Activated CD4-positive, alpha-beta memory T cell treated with anti-CD3 and anti-CD28 coated beads, Interleukin-2, amount 10 ng/mL, durations not matched to agents 7 days and 5 days (primary cell): ENCODE results near the gene CHAMP1. TPM values are rescaled to one million over a fixed set of nuclear protein-coding genes. Genes with fewer than 3 reads are reported as not detected.
A peak's percentile ranks its signal among the peaks of the same experiment; 100 is the strongest.

Experiments used
- CTCF ChIA-PET: fragments of 350-600 bp; sonication (Branson Sonifier 250); formaldehyde crosslinking; loops from one replicate; lab custom pipeline; 2021; ENCODE audit warnings: antibody characterized with exemption, inconsistent platforms; lab: Charles Lee
- POLR2A ChIA-PET: fragments of 350-600 bp; sonication (Branson Sonifier 250); formaldehyde crosslinking; loops from one replicate; lab custom pipeline; 2021; ENCODE audit warnings: antibody characterized with exemption; lab: Charles Lee
- DNase-seq: peaks from one replicate; pipeline ENCODE4 v3.0.0-alpha.2; 2020
- H3K27ac Mint-ChIP-seq: one replicate; pipeline ENCODE4 v1.8.0; 2021; ENCODE audit warnings: mild to moderate bottlenecking, mixed read lengths
- H3K27me3 Mint-ChIP-seq: one replicate; pipeline ENCODE4 v1.8.0; 2021; ENCODE audit warnings: mixed read lengths
- H3K36me3 Mint-ChIP-seq: one replicate; pipeline ENCODE4 v1.8.0; 2021; ENCODE audit warnings: low read depth, mixed read lengths
- H3K4me1 Mint-ChIP-seq: one replicate; pipeline ENCODE4 v1.8.0; 2021; ENCODE audit warnings: mixed read lengths
- H3K4me3 Mint-ChIP-seq: one replicate; pipeline ENCODE4 v1.8.0; 2021; ENCODE audit warnings: mild to moderate bottlenecking, mixed read lengths
- H3K9me3 Mint-ChIP-seq: one replicate; pipeline ENCODE4 v1.8.0; 2021; ENCODE audit warnings: mixed read lengths
- total RNA-seq, 2 experiments: library from RNA; stranded (reverse); gene quantifications; one replicate each; pipeline ENCODE4 v1.2.3, GENCODE V29; 2021

Gene CHAMP1
- 10 to 100 TPM; 30.6 to 32.8 TPM for total RNA-seq

- POLR2A ChIA-PET: interaction anchor here (0.7 to 4.9 kb wide), 9 partner anchors 11 to 172 kb away, joined by 3 to 44 read pairs (median 5); partner anchors contain the start of gene UPF3A
These were observed at the start of gene CHAMP1 for GRCh38 chr13:114314074-114314912. Gene CHAMP1 (plus strand): TSS chr13:114314503. CDS start chr13:114323843, 9,340 bp downstream.

GRCh38 chr13:114264886-114265611 lies 49.3 kb upstream of the CHAMP1 start:
- no peak overlapping the region for H3K4me3 Mint-ChIP-seq
- peaks cover 3% of the 10 kb centered on the region for H3K9me3 Mint-ChIP-seq
- no peaks in the 10 kb centered on the region for H3K27me3 Mint-ChIP-seq
- peaks cover 83% of the 10 kb centered on the region for H3K36me3 Mint-ChIP-seq
- CTCF ChIA-PET: no interaction called here
- H3K27ac Mint-ChIP-seq: peak overlapping the region; percentile 27
- DNase-seq: no peak
- POLR2A ChIA-PET: interaction anchor here (1.2 to 6.6 kb wide), 2 partner anchors 16 to 76 kb away, joined by 3 to 59 read pairs; partner anchors contain the start of gene UPF3A
- H3K4me1 Mint-ChIP-seq: peaks cover 77% of the 10 kb centered on the region

More at GRCh38 chr13:114314074-114314912, at the start of gene CHAMP1:
- Mint-ChIP-seq H3K9me3 (no peaks in the 10 kb centered on the region), H3K27ac (peak within 1 kb of the TSS; percentile 85), H3K36me3 (peaks cover 14% of the 10 kb centered on the region), H3K27me3 (no peaks in the 10 kb centered on the region), H3K4me3 (peak within 1 kb of the TSS; percentile 96), H3K4me1 (peaks cover 46% of the 10 kb centered on the region)
- peak; percentile 95 for DNase-seq
- CTCF ChIA-PET: interaction anchor here (0.6 to 1.8 kb wide), 2 partner anchors 33 to 1044 kb away, joined by 3 to 5 read pairs; partner anchors contain the start of gene UPF3A

- peaks cover 77% of the 10 kb centered on the region for H3K36me3 Mint-ChIP-seq
- H3K27me3 Mint-ChIP-seq: no peaks in the 10 kb centered on the region
- peak overlapping the region; percentile 33 for H3K27ac Mint-ChIP-seq
- peak overlapping the region; percentile 56 for H3K4me3 Mint-ChIP-seq
- POLR2A ChIA-PET: interaction anchor here (6.6 kb wide), 1 partner anchor 14 kb away, joined by 59 read pairs; the partner anchor contains the start of gene UPF3A
- DNase-seq: no peak
- H3K9me3 Mint-ChIP-seq: peaks cover 3% of the 10 kb centered on the region
- CTCF ChIA-PET: no interaction called here
- H3K4me1 Mint-ChIP-seq: peaks cover 71% of the 10 kb centered on the region
These were observed 48.1 kb upstream of the CHAMP1 start for GRCh38 chr13:114266241-114266640.

- peaks cover 3% of the 10 kb centered on the region for H3K9me3 Mint-ChIP-seq
- H3K36me3 Mint-ChIP-seq: peaks cover 73% of the 10 kb centered on the region
- peaks cover 49% of the 10 kb centered on the region for H3K4me1 Mint-ChIP-seq
- POLR2A ChIA-PET: interaction anchor here (1.0 to 6.6 kb wide), 8 partner anchors 11 to 203 kb away, joined by 3 to 59 read pairs (median 4); partner anchors contain the start of gene UPF3A
- H3K27me3 Mint-ChIP-seq: no peaks in the 10 kb centered on the region
- H3K27ac Mint-ChIP-seq: peak overlapping the region; percentile 78
- DNase-seq: peak; percentile 50
- CTCF ChIA-PET: interaction anchor here (0.8 to 1.1 kb wide), 2 partner anchors 11 to 67 kb away, joined by 3 to 5 read pairs; no protein-coding TSS in a partner anchor
- peak overlapping the region; percentile 56 for H3K4me3 Mint-ChIP-seq
These were observed 45.7 kb upstream of the CHAMP1 start for GRCh38 chr13:114268344-114269280.

GRCh38 chr13:114269281-114269770 lies 45.0 kb upstream of the CHAMP1 start:
- Mint-ChIP-seq H3K9me3 (peaks cover 3% of the 10 kb centered on the region), H3K27me3 (no peaks in the 10 kb centered on the region), H3K36me3 (peaks cover 72% of the 10 kb centered on the region), H3K4me1 (peaks cover 46% of the 10 kb centered on the region), H3K4me3 (no peak overlapping the region), H3K27ac (peak overlapping the region; percentile 78)
- ChIA-PET CTCF (interaction anchor here (0.8 to 1.1 kb wide), 2 partner anchors 10 to 66 kb away, joined by 3 to 5 read pairs; no protein-coding TSS in a partner anchor), POLR2A (interaction anchor here (1.0 to 6.6 kb wide), 7 partner anchors 11 to 204 kb away, joined by 3 to 59 read pairs (median 5); partner anchors contain the start of gene UPF3A)
- DNase-seq: no peak

GRCh38 chr13:114272977-114273376 lies 41.3 kb upstream of the CHAMP1 start:
- no peak for DNase-seq
- Mint-ChIP-seq H3K36me3 (peaks cover 59% of the 10 kb centered on the region), H3K27ac (no peak overlapping the region), H3K9me3 (peaks cover 3% of the 10 kb centered on the region), H3K4me3 (no peak overlapping the region), H3K27me3 (no peaks in the 10 kb centered on the region), H3K4me1 (peaks cover 24% of the 10 kb centered on the region)
- CTCF ChIA-PET: no interaction called here
- POLR2A ChIA-PET: no interaction called here

- POLR2A ChIA-PET: no interaction called here
- Mint-ChIP-seq H3K36me3 (peaks cover 50% of the 10 kb centered on the region), H3K27me3 (no peaks in the 10 kb centered on the region), H3K4me3 (no peak overlapping the region), H3K4me1 (peaks cover 19% of the 10 kb centered on the region), H3K27ac (no peak overlapping the region), H3K9me3 (no peaks in the 10 kb centered on the region)
- DNase-seq: no peak
- CTCF ChIA-PET: no interaction called here
These were observed 39.0 kb upstream of the CHAMP1 start for GRCh38 chr13:114275304-114275703.

- H3K4me1 Mint-ChIP-seq: peaks cover 36% of the 10 kb centered on the region
- POLR2A ChIA-PET: interaction anchor here (0.8 to 4.0 kb wide), 8 partner anchors 8 to 148 kb away, joined by 3 to 59 read pairs (median 10); no protein-coding TSS in a partner anchor
- no peaks in the 10 kb centered on the region for H3K27me3 Mint-ChIP-seq
- CTCF ChIA-PET: interaction anchor here (1.1 kb wide), 1 partner anchor 10 kb away, joined by 5 read pairs; no protein-coding TSS in a partner anchor
- H3K36me3 Mint-ChIP-seq: peaks cover 40% of the 10 kb centered on the region
- DNase-seq: no peak
- no peak overlapping the region for H3K4me3 Mint-ChIP-seq
- H3K27ac Mint-ChIP-seq: peak overlapping the region; percentile 11
- no peaks in the 10 kb centered on the region for H3K9me3 Mint-ChIP-seq
These were observed 35.2 kb upstream of the CHAMP1 start for GRCh38 chr13:114279146-114279545.

- peaks cover 41% of the 10 kb centered on the region for H3K4me1 Mint-ChIP-seq
- POLR2A ChIA-PET: interaction anchor here (0.6 to 4.0 kb wide), 15 partner anchors 9 to 168 kb away, joined by 3 to 59 read pairs (median 4); partner anchors contain the start of gene CDC16
- peak overlapping the region; percentile 31 for H3K4me3 Mint-ChIP-seq
- H3K36me3 Mint-ChIP-seq: peaks cover 39% of the 10 kb centered on the region
- CTCF ChIA-PET: interaction anchor here (0.8 to 1.1 kb wide), 2 partner anchors 11 to 61 kb away, joined by 3 to 5 read pairs; no protein-coding TSS in a partner anchor
- no peaks in the 10 kb centered on the region for H3K27me3 Mint-ChIP-seq
- H3K27ac Mint-ChIP-seq: peak overlapping the region; percentile 94
- no peak for DNase-seq
- H3K9me3 Mint-ChIP-seq: no peaks in the 10 kb centered on the region
These were observed 34.4 kb upstream of the CHAMP1 start for GRCh38 chr13:114279758-114280355.

GRCh38 chr13:114281351-114282040 lies 32.8 kb upstream of the CHAMP1 start, which contains the start of gene UPF3A:
Gene UPF3A (plus strand): TSS chr13:114281601. CDS start chr13:114281640, 39 bp downstream.
- Mint-ChIP-seq H3K4me1 (peaks cover 46% of the 10 kb centered on the region), H3K36me3 (peaks cover 40% of the 10 kb centered on the region), H3K27ac (peak within 1 kb of the TSS; percentile 94), H3K9me3 (no peaks in the 10 kb centered on the region), H3K4me3 (peak within 1 kb of the TSS; percentile 77), H3K27me3 (no peaks in the 10 kb centered on the region)
- CTCF ChIA-PET: interaction anchor here (0.8 to 1.7 kb wide), 4 partner anchors 32 to 61 kb away, joined by 3 to 7 read pairs (median 4); no protein-coding TSS in a partner anchor
- POLR2A ChIA-PET: interaction anchor here (1.0 to 4.0 kb wide), 17 partner anchors 10 to 216 kb away, joined by 3 to 59 read pairs (median 5); no protein-coding TSS in a partner anchor
- DNase-seq: peak; percentile 90
